Effector memory CD8-positive, alpha-beta T cell (primary cell): ENCODE data around the gene INPP4A.

Experiments used
- ATAC-seq: fragments of 150-1000 bp; cut with Tn5 transposase; replicated peaks from 2 replicates; pipeline ENCODE4 v1.10.0; 2021; ENCODE audit warnings: mild to moderate bottlenecking, moderate library complexity
- DNase-seq, 3 experiments: peaks; one replicate each; pipeline ENCODE4 v3.0.0; 2021
- H3K27ac Mint-ChIP-seq, 2 donors: one replicate each; pipeline ENCODE4 v1.8.0; 2022; ENCODE audit warnings: mild to moderate bottlenecking in 2 of 2, mixed read lengths in 2 of 2, moderate library complexity in 2 of 2
- H3K27me3 Mint-ChIP-seq, 2 donors: one replicate each; pipeline ENCODE4 v1.8.0; 2022; ENCODE audit warnings: mixed read lengths in 2 of 2
- H3K36me3 Mint-ChIP-seq: one replicate; pipeline ENCODE4 v1.8.0; 2022; ENCODE audit warnings: mild to moderate bottlenecking, moderate library complexity, mixed read lengths; ENCODE audit not compliant: insufficient read depth
- H3K4me1 Mint-ChIP-seq, 2 donors: one replicate each; pipeline ENCODE4 v1.8.0; 2022; ENCODE audit warnings: low read depth in 2 of 2, mixed read lengths in 2 of 2
- H3K4me3 Mint-ChIP-seq, 2 donors: one replicate each; pipeline ENCODE4 v1.8.0; 2022; ENCODE audit warnings: mild to moderate bottlenecking in 2 of 2, mixed read lengths in 2 of 2, moderate library complexity in 2 of 2
- H3K9me3 Mint-ChIP-seq, 2 donors: one replicate each; pipeline ENCODE4 v1.8.0; 2022; ENCODE audit warnings: mixed read lengths in 2 of 2

The INPP4A gene

DNA sequence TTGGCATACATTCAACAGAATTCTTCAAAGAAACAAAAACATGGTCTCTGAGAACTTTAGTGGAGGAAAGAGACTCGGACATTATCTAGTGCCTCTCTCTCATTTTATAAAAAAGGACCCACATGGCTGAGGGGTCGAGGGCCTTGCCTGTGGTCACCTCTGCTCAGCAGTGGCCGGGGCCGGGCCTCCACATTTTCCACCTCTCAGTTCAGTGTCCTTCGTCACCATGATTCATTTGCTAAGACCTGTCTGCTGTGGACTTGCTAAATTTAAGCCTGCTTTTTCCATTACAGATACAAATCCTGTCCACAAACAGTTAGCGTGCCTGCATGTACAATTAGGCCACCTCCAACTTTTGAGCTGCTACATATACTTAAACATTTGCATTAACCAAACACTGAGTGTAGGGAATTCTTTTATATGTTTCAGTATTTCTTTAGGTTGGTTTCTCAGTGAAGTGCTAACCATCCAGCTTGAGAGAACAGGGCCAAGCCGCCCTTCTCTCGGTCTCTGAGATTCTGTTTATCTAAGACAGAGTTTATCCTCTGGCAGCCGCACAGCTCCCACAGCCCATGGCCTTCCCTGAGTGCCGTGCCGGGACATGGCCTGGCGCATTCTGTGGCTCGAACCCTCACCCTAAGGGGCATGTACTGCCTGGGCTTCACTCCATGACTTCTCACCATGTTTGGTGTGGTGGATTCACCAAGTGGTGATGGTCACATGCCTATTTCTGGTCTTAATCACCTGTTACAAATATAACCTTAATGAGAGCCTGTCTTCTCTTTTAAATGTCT is 117.4 kb downstream of the INPP4A start:
- H3K27me3 Mint-ChIP-seq: no peaks in the 10 kb centered on the region
- peak overlapping the region; percentile 59 to 73 for H3K27ac Mint-ChIP-seq
- peaks cover 18 to 30% of the 10 kb centered on the region in 2 donors for H3K4me1 Mint-ChIP-seq
- peaks cover 65% of the 10 kb centered on the region for H3K36me3 Mint-ChIP-seq
- H3K9me3 Mint-ChIP-seq: no peaks in the 10 kb centered on the region
- no peak overlapping the region for H3K4me3 Mint-ChIP-seq
- ATAC-seq: no peak
- no peak for DNase-seq

DNA sequence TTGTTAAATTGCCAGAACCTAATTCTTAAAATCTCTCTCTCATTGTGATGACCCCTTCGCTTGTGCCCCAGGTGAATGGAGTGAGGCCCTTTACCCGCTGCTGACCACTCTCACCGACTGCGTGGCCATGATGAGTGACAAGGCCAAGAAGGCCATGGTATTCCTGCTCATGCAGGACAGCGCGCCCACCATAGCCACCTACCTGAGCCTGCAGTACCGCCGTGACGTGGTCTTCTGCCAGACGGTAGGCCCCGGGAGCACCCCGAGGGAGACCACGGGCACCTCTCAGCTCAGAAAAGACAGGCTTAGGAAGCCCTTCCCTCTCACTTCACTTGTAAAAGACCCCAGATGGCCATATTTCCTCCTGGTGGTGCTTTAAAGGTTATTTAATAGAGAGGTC is 118.7 kb downstream of the INPP4A start:
- no peak overlapping the region for H3K4me3 Mint-ChIP-seq
- DNase-seq: no peak
- peaks cover 77% of the 10 kb centered on the region for H3K36me3 Mint-ChIP-seq
- H3K4me1 Mint-ChIP-seq: peaks cover 17 to 26% of the 10 kb centered on the region in 2 donors
- peak overlapping the region; percentile 19 to 38 for H3K27ac Mint-ChIP-seq
- no peaks in the 10 kb centered on the region for H3K9me3 Mint-ChIP-seq
- H3K27me3 Mint-ChIP-seq: no peaks in the 10 kb centered on the region
- no peak for ATAC-seq

DNA sequence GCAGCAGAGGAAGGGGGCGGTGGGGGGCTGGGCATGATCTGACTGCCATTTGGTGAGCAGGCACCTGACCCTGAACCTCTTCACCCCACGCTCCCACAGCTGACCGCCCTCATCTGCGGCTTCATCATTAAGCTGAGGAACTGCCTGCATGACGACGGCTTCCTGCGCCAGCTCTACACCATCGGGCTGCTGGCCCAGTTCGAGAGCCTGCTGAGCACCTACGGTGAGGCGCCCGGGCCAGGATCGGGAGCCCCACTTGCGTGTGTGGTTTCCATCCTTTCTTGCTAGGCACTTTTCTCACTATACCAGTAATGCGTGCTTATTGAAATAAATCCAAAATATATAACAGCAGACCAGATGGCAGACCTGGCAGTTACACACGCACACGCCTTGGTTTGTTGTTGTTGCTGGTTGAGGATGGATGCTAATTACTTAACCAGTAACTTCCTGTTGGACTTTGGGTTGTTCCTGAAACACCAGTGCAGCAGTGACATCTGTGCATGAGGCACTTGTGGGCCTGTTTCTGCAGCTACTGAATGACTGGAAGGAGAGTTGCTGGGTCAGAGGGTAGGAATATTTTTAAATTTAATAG is 120.0 kb downstream of the INPP4A start:
- Mint-ChIP-seq H3K4me1 (peaks cover 4 to 19% of the 10 kb centered on the region in 2 donors), H3K27me3 (no peaks in the 10 kb centered on the region), H3K27ac (no peak overlapping the region), H3K36me3 (peaks cover 77% of the 10 kb centered on the region), H3K9me3 (no peaks in the 10 kb centered on the region), H3K4me3 (no peak overlapping the region)
- DNase-seq (no peak), ATAC-seq (no peak)

DNA sequence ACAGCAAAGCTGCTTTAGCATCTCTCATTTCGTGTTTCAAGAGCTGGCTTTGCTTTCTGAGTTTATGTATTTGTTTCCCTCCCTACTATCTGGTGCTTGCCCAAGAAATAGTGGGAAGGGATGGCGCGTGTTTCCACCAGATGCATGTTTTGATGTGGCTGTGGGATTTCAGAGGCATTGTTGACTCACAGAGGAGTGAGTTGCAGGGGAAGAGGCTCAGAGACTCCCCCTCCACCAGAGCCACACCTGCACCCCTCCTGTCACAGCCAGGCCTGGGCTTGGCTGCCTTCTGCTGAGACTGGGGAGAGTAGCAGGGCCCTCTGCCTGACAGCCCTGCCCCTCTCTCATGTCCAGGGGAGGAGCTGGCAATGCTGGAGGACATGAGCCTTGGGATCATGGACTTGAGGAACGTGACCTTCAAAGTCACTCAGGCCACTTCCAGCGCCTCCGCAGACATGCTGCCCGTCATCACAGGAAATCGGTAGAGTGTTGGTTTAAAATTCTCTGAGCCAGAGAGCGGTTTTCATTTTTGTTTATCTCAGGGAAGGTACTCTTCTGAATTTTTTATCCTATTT is 120.7 kb downstream of the INPP4A start:
- peaks cover 0 to 23% of the 10 kb centered on the region in 2 donors for H3K4me1 Mint-ChIP-seq
- DNase-seq: no peak
- ATAC-seq: no peak
- H3K27me3 Mint-ChIP-seq: no peaks in the 10 kb centered on the region
- H3K36me3 Mint-ChIP-seq: peaks cover 80% of the 10 kb centered on the region
- no peak overlapping the region for H3K4me3 Mint-ChIP-seq
- H3K9me3 Mint-ChIP-seq: no peaks in the 10 kb centered on the region
- no peak overlapping the region for H3K27ac Mint-ChIP-seq

DNA sequence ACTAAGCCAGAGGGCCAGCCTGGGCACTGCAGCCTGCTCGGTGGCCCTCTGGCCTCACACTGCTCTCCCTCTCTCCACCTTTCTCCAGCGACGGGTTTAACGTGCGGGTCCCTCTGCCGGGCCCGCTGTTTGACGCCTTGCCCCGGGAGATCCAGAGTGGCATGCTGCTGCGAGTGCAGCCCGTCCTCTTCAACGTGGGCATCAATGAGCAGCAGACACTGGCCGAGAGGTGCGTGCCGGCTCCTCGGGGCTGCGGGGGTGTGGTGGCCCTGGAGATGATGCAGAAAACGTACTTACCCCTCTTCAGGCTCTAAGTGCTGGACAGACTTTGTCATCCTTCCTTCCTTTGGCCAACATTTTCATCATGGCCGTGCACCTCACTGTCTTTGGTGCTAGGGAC is 121.3 kb downstream of the INPP4A start:
- Mint-ChIP-seq H3K9me3 (no peaks in the 10 kb centered on the region), H3K4me1 (peaks cover 0 to 21% of the 10 kb centered on the region in 2 donors), H3K27me3 (no peaks in the 10 kb centered on the region), H3K27ac (peak overlapping the region in 1 of 2 donors; percentile 73), H3K4me3 (no peak overlapping the region), H3K36me3 (peaks cover 80% of the 10 kb centered on the region)
- ATAC-seq (no peak), DNase-seq (no peak)

DNA sequence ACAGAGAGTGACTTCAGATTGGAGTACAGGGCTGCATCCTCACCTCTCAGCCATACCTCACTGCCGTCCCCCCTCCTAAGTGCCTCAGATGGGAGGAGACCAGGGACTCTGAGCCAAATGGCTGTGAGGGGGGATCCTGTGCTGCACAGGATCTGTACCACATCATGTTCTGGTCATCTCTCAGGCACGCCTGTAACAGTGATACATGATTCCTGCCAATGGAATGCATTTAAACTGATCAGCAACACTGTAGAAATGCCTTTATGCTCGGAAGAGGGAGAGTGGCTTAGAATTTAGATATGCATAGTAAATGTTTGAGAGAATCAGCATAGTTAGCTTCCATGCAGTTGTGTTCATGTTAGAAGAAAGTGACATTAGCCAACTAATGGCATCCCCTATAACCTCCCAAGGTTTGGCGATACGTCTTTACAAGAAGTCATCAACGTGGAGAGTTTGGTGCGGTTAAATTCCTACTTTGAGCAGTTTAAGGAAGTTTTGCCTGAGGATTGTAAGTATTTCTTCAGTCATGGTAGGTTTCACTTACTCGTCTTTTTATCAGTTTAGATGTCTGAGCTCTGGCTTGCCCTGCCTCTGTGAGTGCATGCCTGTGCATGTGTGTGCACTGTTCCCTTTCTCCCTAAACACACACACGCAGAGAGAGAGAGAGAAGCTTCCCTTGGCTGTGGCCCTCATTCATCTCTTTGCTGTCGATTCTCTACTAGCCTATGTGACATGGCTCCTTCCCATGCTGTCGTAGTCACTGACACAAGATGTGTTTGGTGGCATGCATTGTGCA is 123.7 kb downstream of the INPP4A start:
- Mint-ChIP-seq H3K4me3 (no peak overlapping the region), H3K27ac (no peak overlapping the region), H3K36me3 (peaks cover 72% of the 10 kb centered on the region), H3K27me3 (no peaks in the 10 kb centered on the region), H3K9me3 (no peaks in the 10 kb centered on the region), H3K4me1 (peaks cover 3 to 21% of the 10 kb centered on the region in 2 donors)
- DNase-seq: no peak
- no peak for ATAC-seq

DNA sequence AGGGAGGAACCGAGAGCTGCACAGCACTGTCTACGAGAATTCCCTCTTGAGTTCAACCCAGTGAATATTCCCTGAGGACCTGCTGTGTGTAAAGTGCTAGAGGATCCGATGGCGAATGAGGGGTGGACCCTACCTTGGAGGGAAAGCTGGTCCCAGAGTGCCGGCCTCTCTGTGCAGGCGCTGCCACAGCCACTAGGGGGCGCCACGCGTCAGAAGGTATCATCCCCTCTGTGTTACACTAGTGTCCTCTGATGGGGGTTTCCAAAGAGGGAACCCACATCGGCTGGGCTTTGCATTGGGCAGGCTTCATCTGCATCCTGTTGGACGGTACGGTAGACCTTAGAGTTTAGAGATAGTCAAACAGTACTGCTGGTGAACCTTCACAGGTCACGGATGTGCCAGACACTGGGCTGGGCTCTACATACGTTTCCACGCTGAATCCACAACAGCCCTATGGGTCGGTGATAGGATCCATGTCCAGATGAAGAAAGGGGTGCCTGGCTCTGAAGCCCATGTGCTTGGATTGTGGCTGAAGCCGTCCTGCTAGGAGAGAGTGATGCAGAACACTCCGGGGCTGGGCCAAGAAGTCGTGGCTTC is 124.6 kb downstream of the INPP4A start:
- ATAC-seq (peak; percentile 95), DNase-seq (peak; percentile 69 to 72 (median 70))
- H3K4me1 Mint-ChIP-seq: peaks cover 7 to 21% of the 10 kb centered on the region in 2 donors
- H3K4me3 Mint-ChIP-seq: no peak overlapping the region
- H3K9me3 Mint-ChIP-seq: no peaks in the 10 kb centered on the region
- H3K27me3 Mint-ChIP-seq: no peaks in the 10 kb centered on the region
- peaks cover 78% of the 10 kb centered on the region for H3K36me3 Mint-ChIP-seq
- peak overlapping the region; percentile 82 to 90 for H3K27ac Mint-ChIP-seq

DNA sequence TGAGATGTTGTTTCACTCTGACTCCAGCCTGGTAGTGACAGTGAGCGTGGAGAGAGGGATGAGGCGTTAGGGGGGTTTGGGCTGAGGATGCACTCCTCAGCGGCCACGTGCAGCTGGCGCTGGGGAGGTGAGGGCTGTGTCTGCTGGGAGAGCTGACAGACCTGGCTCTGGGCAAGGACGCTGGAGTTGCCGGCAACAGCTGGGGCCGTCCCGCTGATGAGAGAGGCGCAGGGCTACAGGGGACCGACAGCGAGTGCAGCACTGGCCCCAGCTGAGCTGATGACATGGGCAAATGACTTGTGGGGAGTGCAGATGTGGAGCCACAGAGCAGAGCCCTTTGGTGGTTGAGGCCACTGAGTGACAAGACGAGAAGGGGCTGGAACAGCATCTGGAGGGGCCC is 125.3 kb downstream of the INPP4A start:
- peaks cover 7 to 21% of the 10 kb centered on the region in 2 donors for H3K4me1 Mint-ChIP-seq
- no peak overlapping the region for H3K4me3 Mint-ChIP-seq
- ATAC-seq (no peak), DNase-seq (no peak)
- peaks cover 82% of the 10 kb centered on the region for H3K36me3 Mint-ChIP-seq
- peak overlapping the region; percentile 82 to 90 for H3K27ac Mint-ChIP-seq
- no peaks in the 10 kb centered on the region for H3K9me3 Mint-ChIP-seq
- no peaks in the 10 kb centered on the region for H3K27me3 Mint-ChIP-seq

DNA sequence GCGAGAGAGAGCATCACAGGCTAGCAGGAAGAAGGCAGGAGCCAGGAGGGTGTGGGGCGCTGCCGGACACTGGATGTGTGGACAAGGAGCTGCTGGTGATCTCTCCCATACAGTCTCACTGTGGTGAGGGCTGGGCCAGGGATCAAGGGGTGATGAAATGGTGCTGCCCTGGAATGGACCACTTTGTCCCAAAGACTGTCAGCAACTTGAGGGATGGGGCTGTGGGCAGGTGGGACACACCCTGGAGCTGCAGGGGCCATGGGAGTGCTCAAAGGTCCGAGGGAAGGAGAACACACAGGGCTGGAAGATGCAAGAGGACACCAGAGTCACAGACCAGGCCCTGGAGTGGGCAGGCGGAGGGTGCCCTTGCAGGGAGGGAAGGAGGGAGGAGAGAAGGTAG is 125.7 kb downstream of the INPP4A start:
- no peaks in the 10 kb centered on the region for H3K9me3 Mint-ChIP-seq
- DNase-seq (no peak), ATAC-seq (no peak)
- peaks cover 81% of the 10 kb centered on the region for H3K36me3 Mint-ChIP-seq
- H3K4me1 Mint-ChIP-seq: peaks cover 7 to 21% of the 10 kb centered on the region in 2 donors
- peak overlapping the region; percentile 82 to 90 for H3K27ac Mint-ChIP-seq
- H3K27me3 Mint-ChIP-seq: no peaks in the 10 kb centered on the region
- H3K4me3 Mint-ChIP-seq: no peak overlapping the region

DNA sequence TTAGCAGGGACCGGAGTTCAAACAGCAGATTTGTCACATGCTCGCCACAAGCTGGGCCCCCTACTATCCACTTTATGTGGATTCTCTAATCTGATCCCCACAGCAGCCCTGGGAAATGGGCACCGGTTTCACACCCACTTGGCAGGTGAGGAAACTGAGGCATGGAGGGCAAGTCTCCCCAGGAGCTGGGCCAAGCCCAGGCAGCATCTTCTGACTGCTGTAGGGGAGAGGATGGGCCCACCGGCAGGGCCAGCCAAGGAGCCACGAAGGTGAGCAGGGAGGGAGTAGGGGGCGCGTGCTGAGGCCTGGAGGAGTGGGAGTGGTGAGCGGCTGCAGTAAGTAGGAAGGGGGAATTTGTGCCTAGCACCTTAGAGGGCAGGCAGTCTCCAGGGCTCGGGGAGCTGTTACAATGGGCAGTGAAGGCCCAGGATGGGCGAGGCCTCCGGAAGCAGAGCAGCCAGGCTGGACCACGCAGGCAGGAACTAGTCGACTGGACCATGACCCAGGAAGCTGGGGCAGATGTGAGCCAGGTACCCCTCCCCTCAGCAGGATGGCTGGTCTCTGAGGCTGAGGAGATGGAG is 126.6 kb downstream of the INPP4A start:
- peak overlapping the region; percentile 25 to 65 for H3K27ac Mint-ChIP-seq
- H3K4me3 Mint-ChIP-seq: no peak overlapping the region

DNA sequence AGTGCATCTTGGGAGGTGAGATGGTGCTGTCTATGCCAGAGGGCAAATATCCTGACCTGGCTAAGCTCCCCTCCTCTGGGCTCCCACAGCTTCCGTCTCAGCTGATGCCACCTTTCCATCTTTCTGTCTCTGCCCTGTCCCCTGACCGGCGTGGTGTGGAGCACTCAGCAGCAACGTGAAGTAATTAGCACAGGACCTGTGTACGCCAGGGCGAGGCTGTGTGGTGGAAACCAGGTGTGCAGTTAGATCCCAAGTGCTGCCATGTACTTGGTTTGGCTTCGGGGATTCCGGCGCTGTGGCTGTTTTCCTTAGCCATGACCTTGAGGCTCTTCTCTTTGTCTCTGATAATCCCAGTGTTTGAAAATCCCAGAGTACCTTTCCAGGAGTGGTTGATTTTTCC is 127.1 kb downstream of the INPP4A start:
- Mint-ChIP-seq H3K4me1 (peaks cover 7 to 18% of the 10 kb centered on the region in 2 donors), H3K9me3 (no peaks in the 10 kb centered on the region), H3K27ac (peak overlapping the region in 1 of 2 donors; percentile 65), H3K27me3 (no peaks in the 10 kb centered on the region), H3K4me3 (no peak overlapping the region), H3K36me3 (peaks cover 74% of the 10 kb centered on the region)
- ATAC-seq (no peak), DNase-seq (no peak)

More for the DNA sequence above, 126.6 kb downstream of the INPP4A start:
- H3K36me3 Mint-ChIP-seq: peaks cover 76% of the 10 kb centered on the region
- no peak for DNase-seq
- no peaks in the 10 kb centered on the region for H3K9me3 Mint-ChIP-seq
- no peaks in the 10 kb centered on the region for H3K27me3 Mint-ChIP-seq
- peaks cover 7 to 23% of the 10 kb centered on the region in 2 donors for H3K4me1 Mint-ChIP-seq
- no peak for ATAC-seq

DNA sequence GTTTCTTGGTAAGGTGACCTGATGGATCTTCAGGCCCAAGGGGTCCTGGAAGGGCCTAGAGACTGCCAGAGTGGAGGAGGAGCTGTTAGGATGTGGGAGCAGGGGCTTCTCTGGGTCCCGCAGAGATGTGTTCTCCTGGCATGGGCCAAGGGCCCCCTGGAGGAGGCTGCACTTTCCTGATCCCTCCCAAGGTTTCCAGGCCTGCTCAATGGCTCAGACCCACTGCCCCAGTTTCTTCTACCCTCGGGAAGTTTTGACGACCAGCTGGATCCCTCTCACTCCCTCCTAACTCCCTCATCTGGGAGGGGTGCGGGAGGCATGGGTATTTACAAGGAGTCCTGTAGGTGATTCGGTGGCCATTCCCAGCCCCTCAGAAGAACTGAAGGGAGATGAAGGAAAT is 127.6 kb downstream of the INPP4A start:
- Mint-ChIP-seq H3K4me1 (peaks cover 7 to 14% of the 10 kb centered on the region in 2 donors), H3K9me3 (no peaks in the 10 kb centered on the region), H3K36me3 (peaks cover 74% of the 10 kb centered on the region), H3K27ac (peak overlapping the region in 1 of 2 donors; percentile 65), H3K27me3 (no peaks in the 10 kb centered on the region), H3K4me3 (no peak overlapping the region)
- DNase-seq (no peak), ATAC-seq (no peak)

DNA sequence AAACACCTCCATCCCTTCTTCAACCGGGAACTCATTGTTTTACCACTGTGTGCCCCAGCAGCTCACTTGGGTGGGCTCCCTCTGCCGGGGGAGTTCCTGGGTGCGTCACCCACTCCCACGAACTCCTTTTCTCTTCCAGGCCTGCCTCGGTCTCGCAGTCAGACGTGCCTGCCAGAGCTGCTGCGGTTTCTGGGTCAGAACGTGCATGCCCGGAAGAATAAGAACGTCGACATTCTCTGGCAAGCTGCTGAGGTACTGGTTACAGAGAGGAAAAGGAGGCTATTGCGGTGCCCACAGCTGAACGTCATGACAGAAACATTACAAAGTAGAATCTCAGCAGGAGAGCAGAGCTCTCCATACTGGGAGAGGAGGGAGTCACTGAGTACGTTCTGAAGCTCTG is 128.0 kb downstream of the INPP4A start:
- no peaks in the 10 kb centered on the region for H3K9me3 Mint-ChIP-seq
- ATAC-seq (no peak), DNase-seq (no peak)
- peak overlapping the region in 1 of 2 donors; percentile 65 for H3K27ac Mint-ChIP-seq
- H3K27me3 Mint-ChIP-seq: no peaks in the 10 kb centered on the region
- H3K36me3 Mint-ChIP-seq: peaks cover 72% of the 10 kb centered on the region
- no peak overlapping the region for H3K4me3 Mint-ChIP-seq
- peaks cover 7 to 12% of the 10 kb centered on the region in 2 donors for H3K4me1 Mint-ChIP-seq
